Measurements from ENCODE around the gene BATF. TPM values are rescaled to one million over a fixed set of nuclear protein-coding genes. Genes with fewer than 3 reads are reported as not detected.

The BATF gene
- total RNA-seq, 1 experiment from 2014 or later: 55.7 TPM

DNA sequence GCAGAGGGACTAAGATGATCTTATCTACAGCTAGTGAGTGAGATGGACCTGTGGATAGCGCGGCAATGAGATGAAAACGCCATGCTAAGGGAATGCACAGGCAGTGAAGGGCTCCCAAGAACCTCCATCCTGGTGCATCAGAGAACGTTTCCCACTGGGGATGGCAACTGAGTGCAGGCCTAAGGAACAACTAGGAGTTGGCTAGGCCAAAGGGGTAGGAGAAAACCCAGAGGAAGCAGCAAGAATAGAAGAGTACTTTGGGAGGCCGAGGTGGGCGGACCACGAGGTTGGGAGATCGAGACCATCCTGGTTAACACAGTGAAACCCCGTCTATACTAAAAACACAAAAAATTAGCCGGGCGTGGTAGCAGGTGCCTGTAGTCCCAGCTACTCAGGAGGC, 24.6 kb upstream of the BATF start:
- Histone ChIP-seq H2AFZ (no peak overlapping the region), H3K4me1 (replicated peaks; ENCODE audit: insufficient read depth) (peaks cover 4% of the 10 kb centered on the region; the same call in 1 of the 2 replicates), H4K20me1 (ENCODE audit: insufficient read depth) (no peaks in the 10 kb centered on the region), H3F3A (ENCODE audit: insufficient read depth, low read depth) (no peaks in the 10 kb centered on the region), H3K4me3 (no peak overlapping the region), H3K9me3 (ENCODE audit: insufficient read depth, low read depth) (no peaks in the 10 kb centered on the region), H3K4me2 (no peak overlapping the region), H3K79me2 (ENCODE audit: low read depth) (no peaks in the 10 kb centered on the region), H3K27me3 (ENCODE audit: insufficient read depth, low read depth) (no peaks in the 10 kb centered on the region), H3K9me2 (ENCODE audit: insufficient read depth) (no peaks in the 10 kb centered on the region), H3K27ac (no peak overlapping the region), H3K36me3 (ENCODE audit: low read depth) (no peaks in the 10 kb centered on the region)
- no peak for DNase-seq
- BruUV-seq (replicated peaks): no TSS peak
- intact Hi-C loops (cut with micrococcal nuclease; ENCODE audit: unreplicated experiment): loop anchor here (10.0 kb wide), 1 partner anchor 297 kb away; no protein-coding TSS in a partner anchor
- ChIA-PET POLR2A (ENCODE audit: unreplicated experiment) (interaction anchor here (0.6 kb wide), 1 partner anchor 73 kb away, joined by 8 read pairs; no protein-coding TSS in a partner anchor), CTCF (no interaction called here)
- TF ChIP-seq, protein P1, sequence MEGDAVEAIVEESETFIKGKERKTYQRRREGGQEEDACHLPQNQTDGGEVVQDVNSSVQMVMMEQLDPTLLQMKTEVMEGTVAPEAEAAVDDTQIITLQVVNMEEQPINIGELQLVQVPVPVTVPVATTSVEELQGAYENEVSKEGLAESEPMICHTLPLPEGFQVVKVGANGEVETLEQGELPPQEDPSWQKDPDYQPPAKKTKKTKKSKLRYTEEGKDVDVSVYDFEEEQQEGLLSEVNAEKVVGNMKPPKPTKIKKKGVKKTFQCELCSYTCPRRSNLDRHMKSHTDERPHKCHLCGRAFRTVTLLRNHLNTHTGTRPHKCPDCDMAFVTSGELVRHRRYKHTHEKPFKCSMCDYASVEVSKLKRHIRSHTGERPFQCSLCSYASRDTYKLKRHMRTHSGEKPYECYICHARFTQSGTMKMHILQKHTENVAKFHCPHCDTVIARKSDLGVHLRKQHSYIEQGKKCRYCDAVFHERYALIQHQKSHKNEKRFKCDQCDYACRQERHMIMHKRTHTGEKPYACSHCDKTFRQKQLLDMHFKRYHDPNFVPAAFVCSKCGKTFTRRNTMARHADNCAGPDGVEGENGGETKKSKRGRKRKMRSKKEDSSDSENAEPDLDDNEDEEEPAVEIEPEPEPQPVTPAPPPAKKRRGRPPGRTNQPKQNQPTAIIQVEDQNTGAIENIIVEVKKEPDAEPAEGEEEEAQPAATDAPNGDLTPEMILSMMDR (conservative IDR thresholded peaks at IDR 0.05): no peak
- no peak for TF ChIP-seq EZH2 (IDR thresholded peaks at IDR 0.05; ENCODE audit: low read depth)

DNA sequence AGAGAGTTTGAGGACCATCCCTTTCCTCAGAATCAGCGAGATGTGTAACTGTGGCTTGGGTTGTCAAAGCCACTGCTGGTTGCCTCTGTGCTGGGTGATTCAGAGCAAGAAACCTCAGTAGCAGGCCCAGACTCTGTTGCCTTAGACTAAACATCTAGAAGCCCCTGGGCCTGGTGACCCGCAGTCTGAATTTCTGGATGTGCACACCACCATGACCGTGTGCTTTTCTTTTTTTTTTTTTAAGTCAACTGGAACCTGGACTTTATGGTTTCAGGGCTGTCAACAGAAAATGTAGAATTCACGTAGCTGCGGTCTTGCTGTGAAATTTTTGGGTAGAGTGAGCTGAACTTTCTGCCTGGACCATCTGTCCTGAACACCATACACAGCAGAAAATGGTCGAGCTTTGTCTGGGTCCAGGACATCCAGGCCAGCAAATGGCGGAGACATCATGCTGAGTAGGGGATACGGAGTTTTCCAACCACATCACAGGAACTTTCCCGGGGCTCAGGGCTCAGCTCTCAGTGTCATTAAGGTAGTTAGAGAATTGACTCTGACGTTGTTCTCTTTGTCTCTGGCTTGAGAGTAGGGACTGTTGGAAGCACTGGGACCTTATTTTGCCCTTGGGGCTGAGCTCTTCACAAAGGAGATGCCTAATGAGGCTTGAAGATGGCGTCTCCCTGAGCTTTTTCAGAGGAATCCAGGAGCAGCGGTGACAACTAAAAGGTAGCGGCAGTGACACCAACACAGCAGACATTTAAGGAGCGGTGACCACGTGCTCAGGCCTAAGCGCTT, 23.0 kb upstream of the BATF start:
- ChIA-PET POLR2A (ENCODE audit: unreplicated experiment) (interaction anchor here (0.6 to 0.7 kb wide), 4 partner anchors 20 to 497 kb away, joined by 3 to 6 read pairs (median 3); no protein-coding TSS in a partner anchor), CTCF (interaction anchor here (0.5 to 0.8 kb wide), 3 partner anchors 16 to 191 kb away, joined by 3 read pairs; no protein-coding TSS in a partner anchor)
- Histone ChIP-seq H3K4me1 (replicated peaks; ENCODE audit: insufficient read depth) (no peaks in the 10 kb centered on the region; the same call in 1 of the 2 replicates), H3K9me2 (ENCODE audit: insufficient read depth) (no peaks in the 10 kb centered on the region), H3K27me3 (ENCODE audit: insufficient read depth, low read depth) (no peaks in the 10 kb centered on the region), H3K79me2 (ENCODE audit: low read depth) (no peaks in the 10 kb centered on the region), H3K36me3 (ENCODE audit: low read depth) (no peaks in the 10 kb centered on the region), H4K20me1 (ENCODE audit: insufficient read depth) (no peaks in the 10 kb centered on the region), H3K9me3 (ENCODE audit: insufficient read depth, low read depth) (no peaks in the 10 kb centered on the region), H3K27ac (no peak overlapping the region), H3K4me3 (no peak overlapping the region), H3F3A (ENCODE audit: insufficient read depth, low read depth) (no peaks in the 10 kb centered on the region), H3K4me2 (no peak overlapping the region), H2AFZ (no peak overlapping the region)
- DNase-seq: no peak
- intact Hi-C loops (cut with micrococcal nuclease; ENCODE audit: unreplicated experiment): loop anchor here (10.0 kb wide), 1 partner anchor 296 kb away; no protein-coding TSS in a partner anchor
- BruUV-seq (replicated peaks): no TSS peak
- TF ChIP-seq EZH2 (IDR thresholded peaks at IDR 0.05; ENCODE audit: low read depth): no peak
- TF ChIP-seq, protein P1 (conservative IDR thresholded peaks at IDR 0.05): no peak

DNA sequence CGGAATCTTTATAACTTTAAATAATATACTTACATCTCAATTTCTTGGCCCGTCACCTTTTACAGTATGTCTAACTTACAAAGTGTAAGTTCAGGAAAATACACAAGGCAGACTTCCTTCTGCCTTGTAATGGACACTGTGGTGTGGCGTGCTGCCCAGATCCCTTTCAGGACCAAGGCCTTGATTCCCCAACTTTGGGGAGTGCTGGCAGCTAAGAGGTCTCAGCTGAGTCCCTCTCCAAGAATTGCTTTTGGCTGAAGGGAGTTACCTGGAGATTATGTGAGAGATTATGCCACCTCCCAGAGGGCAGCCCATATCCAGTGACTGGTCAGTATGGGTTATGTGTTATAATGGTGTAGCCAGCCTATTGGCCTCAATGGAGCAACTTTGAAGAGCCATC, 21.2 kb upstream of the BATF start:
- H2AFZ ChIP-seq: no peak overlapping the region
- H3K9me2 ChIP-seq (ENCODE audit: insufficient read depth): no peaks in the 10 kb centered on the region
- ChIA-PET CTCF (no interaction called here), POLR2A (ENCODE audit: unreplicated experiment) (interaction anchor here (0.7 kb wide), 1 partner anchor 53 kb away, joined by 4 read pairs; no protein-coding TSS in a partner anchor)
- no peaks in the 10 kb centered on the region for H3K27me3 ChIP-seq (ENCODE audit: insufficient read depth, low read depth)
- no peak for DNase-seq
- no peaks in the 10 kb centered on the region for H3K36me3 ChIP-seq (ENCODE audit: low read depth)
- H4K20me1 ChIP-seq (ENCODE audit: insufficient read depth): no peaks in the 10 kb centered on the region
- H3K4me1 ChIP-seq (replicated peaks; ENCODE audit: insufficient read depth): no peaks in the 10 kb centered on the region
- H3K4me3 ChIP-seq: no peak overlapping the region
- TF ChIP-seq EZH2 (IDR thresholded peaks at IDR 0.05; ENCODE audit: low read depth): no peak
- TF ChIP-seq, protein P1 (conservative IDR thresholded peaks at IDR 0.05): no peak
- intact Hi-C loops (cut with micrococcal nuclease; ENCODE audit: unreplicated experiment): no loop called here
- no TSS peak for BruUV-seq (replicated peaks)
- no peak overlapping the region for H3K27ac ChIP-seq
- H3K4me2 ChIP-seq: no peak overlapping the region
- H3F3A ChIP-seq (ENCODE audit: insufficient read depth, low read depth): no peaks in the 10 kb centered on the region
- H3K79me2 ChIP-seq (ENCODE audit: low read depth): no peaks in the 10 kb centered on the region
- 0 out of 2 replicates have a peak, but pooled peaks cover 3% of the 10 kb centered on the region for H3K9me3 ChIP-seq (ENCODE audit: insufficient read depth, low read depth)
